A204.1 (cell line): Measurements from ENCODE around the gene FER.
"Not testable (repeated sequence)": the region's sequence is repeated elsewhere in the genome, so short reads cannot be mapped to it uniquely, and the experiment has no call there.

ENCODE experiments used
- FAIRE-seq: peaks from 2 replicates; lab custom pipeline; 2012; peaks lifted over from hg19 to GRCh38; lab: Jason Lieb, UNC

The FER gene

GRCh38 chr5:108747774-108748400 is at the start of gene FER:
Gene FER (plus strand): TSS chr5:108747897. CDS start chr5:108798183, 50,286 bp downstream.
- no peak for FAIRE-seq

- FAIRE-seq, result not testable (repeated sequence)
These were observed 47.3 kb upstream of the FER start for GRCh38 chr5:108700388-108700787.

GRCh38 chr5:108700930-108701329 is 46.8 kb upstream of the FER start:
- FAIRE-seq, result no peak

- no peak for FAIRE-seq
These were observed 45.2 kb upstream of the FER start for GRCh38 chr5:108702546-108702945.

- no peak for FAIRE-seq
These were observed 44.4 kb upstream of the FER start for GRCh38 chr5:108703313-108703712.

GRCh38 chr5:108707141-108707540 is 40.6 kb upstream of the FER start:
- no peak for FAIRE-seq

- FAIRE-seq, result no peak
These were observed 35.8 kb upstream of the FER start for GRCh38 chr5:108711898-108712297.

- no peak for FAIRE-seq
These were observed 32.3 kb upstream of the FER start for GRCh38 chr5:108715408-108715807.

GRCh38 chr5:108720391-108720790 is 27.3 kb upstream of the FER start:
- no peak for FAIRE-seq

GRCh38 chr5:108726446-108727235 is 21.1 kb upstream of the FER start:
- FAIRE-seq, result no peak

- no peak for FAIRE-seq
These were observed 20.5 kb upstream of the FER start for GRCh38 chr5:108727236-108727650.

GRCh38 chr5:108727651-108728565 is 19.8 kb upstream of the FER start:
- no peak for FAIRE-seq

- no peak for FAIRE-seq
These were observed 19.0 kb upstream of the FER start for GRCh38 chr5:108728566-108729241.

GRCh38 chr5:108729242-108729615 is 18.5 kb upstream of the FER start:
- no peak for FAIRE-seq

GRCh38 chr5:108730617-108731340 is 16.9 kb upstream of the FER start:
- FAIRE-seq, result no peak

- no peak for FAIRE-seq
These were observed 11.9 kb upstream of the FER start for GRCh38 chr5:108735790-108736189.

- no peak for FAIRE-seq
These were observed 10.8 kb upstream of the FER start for GRCh38 chr5:108736855-108737254.

GRCh38 chr5:108739376-108739775 is 8.3 kb upstream of the FER start:
- FAIRE-seq, result no peak

- FAIRE-seq, result no peak
These were observed 7.8 kb upstream of the FER start for GRCh38 chr5:108739906-108740305.

- FAIRE-seq, result no peak
These were observed 4.4 kb upstream of the FER start for GRCh38 chr5:108743319-108743718.

GRCh38 chr5:108743846-108744245 is 3.9 kb upstream of the FER start:
- no peak for FAIRE-seq
